Right lobe of liver (tissue), 6 donors: Measurements from ENCODE around the gene HIKESHI. TPM values are rescaled to one million over a fixed set of nuclear protein-coding genes. Genes with fewer than 3 reads are reported as not detected.

Experiments used
- ATAC-seq, 4 donors: fragments of 200-7000 bp; cut with Tn5 transposase; one replicate each; pipeline ENCODE4 v1.9.1; 2020; ENCODE audit warnings: mild to moderate bottlenecking in 4 of 4, moderate library complexity in 4 of 4
- DNase-seq, 3 donors: peaks; one replicate each; pipeline ENCODE4 v3.0.0-alpha.2; 2020
- H3K27ac ChIP-seq, 3 donors: fragments of 200-600 bp; one replicate each; pipeline ENCODE4 v1.8.0; 2022
- H3K27me3 ChIP-seq, 2 donors: fragments of 200-600 bp; one replicate each; pipeline ENCODE4 v1.8.0; 2022
- H3K36me3 ChIP-seq, 4 donors: fragments of 200-600 bp; sonication (generic) in 1 of 4; one replicate each; pipeline versions ENCODE4 v1.5.1 to v1.8.0; 2017 to 2022; ENCODE audit warnings: control low read depth in 1 of 4
- H3K4me1 ChIP-seq, 4 donors: fragments of 200-600 bp; sonication (generic) in 1 of 4; one replicate each; pipeline versions ENCODE4 v1.5.1 to v1.8.0; 2017 to 2022; ENCODE audit warnings: control low read depth in 1 of 4
- H3K4me3 ChIP-seq, 3 donors: fragments of 200-600 bp; one replicate each; pipeline ENCODE4 v1.8.0; 2022
- H3K9me3 ChIP-seq, 4 donors: fragments of 200-600 bp; sonication (generic) in 1 of 4; one replicate each; pipeline versions ENCODE4 v1.5.1 to v1.8.0; 2017 to 2022; ENCODE audit warnings: control low read depth in 1 of 4
- POLR2A ChIP-seq: fragments of 450-650 bp; IDR thresholded peaks from one replicate; pipeline ENCODE4 v1.6.1; 2017; ENCODE audit warnings: antibody characterized with exemption, mild to moderate bottlenecking
- WGBS: methylation state at CpG from one replicate; pipeline ENCODE4 v1.1.6; 2018; ENCODE audit warnings: low coverage, low lambda C conversion rate; ENCODE audit not compliant: insufficient coverage; ENCODE audit errors: missing lambda C conversion rate; 5-methylcytosine and 5-hydroxymethylcytosine counted together
- intact Hi-C, 2 donors: fragments of 100-400 bp; cut with DNase I; formaldehyde crosslinking; loops; one replicate each; pipeline versions ENCODE4 v1.11.2 to v1.14.1; 2022
- total RNA-seq, 6 experiments: library from RNA; depleted of rRNA in 2 of 6; stranded (reverse); fragments of >200 nt in 2 of 6; fragmentation: NEBNext Ultra II Directional in 3 of 6; extraction: Animal tissue kit (Norgen Biotek cat#: 25700) in 3 of 6; gene quantifications; one replicate each; pipeline versions ENCODE4 v1.1.0 to v1.2.4, GENCODE V29; 2016 to 2023
- TF ChIP-seq, protein P1 (sequence below), 4 donors: fragments of 200-600 bp in 3 of 4; fragments of 450-650 bp in 1 of 4; IDR thresholded peaks; one replicate each; pipeline versions ENCODE4 v1.5.1 to v1.8.0; 2016 to 2022; ENCODE audit warnings: antibody characterized with exemption in 4 of 4, mild to moderate bottlenecking in 2 of 4
- donor health status: DM: no; HTN: yes; CAD: no.
- donor health status: DM: no; HTN: no; CAD: no.
- donor health status: DM: no; HTN: no; CAD: no.
- donor health status: DM: no; HTN: yes; CAD: no.
- donor health status: DM: no; HTN: yes; CAD: no.

HIKESHI gene
- total RNA-seq, 6 experiments from 2014 or later: 10.1 to 17.0 (median 14.2) TPM

DNA sequence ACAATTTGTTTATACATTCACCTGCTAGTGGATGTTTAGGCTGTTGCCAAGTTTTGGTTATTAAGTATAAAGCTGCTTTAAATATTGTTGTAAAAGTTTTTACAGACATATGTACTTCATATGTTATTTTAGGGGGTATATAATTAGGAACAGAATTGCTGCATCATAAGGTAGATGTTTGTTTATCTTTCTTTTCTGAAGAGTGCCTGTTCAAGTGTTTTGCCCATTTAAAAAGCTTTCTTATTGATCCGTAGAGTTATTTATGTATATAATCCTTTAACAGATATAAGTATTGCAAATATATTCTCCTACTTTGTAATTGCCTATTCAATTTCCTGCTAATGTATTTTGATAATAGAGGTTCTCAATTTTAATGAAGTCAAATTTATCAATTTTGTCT is 61.4 kb downstream of the HIKESHI start:
- H3K4me1 ChIP-seq: no peaks in the 10 kb centered on the region
- DNase-seq: no peak
- H3K27ac ChIP-seq: no peak overlapping the region

DNA sequence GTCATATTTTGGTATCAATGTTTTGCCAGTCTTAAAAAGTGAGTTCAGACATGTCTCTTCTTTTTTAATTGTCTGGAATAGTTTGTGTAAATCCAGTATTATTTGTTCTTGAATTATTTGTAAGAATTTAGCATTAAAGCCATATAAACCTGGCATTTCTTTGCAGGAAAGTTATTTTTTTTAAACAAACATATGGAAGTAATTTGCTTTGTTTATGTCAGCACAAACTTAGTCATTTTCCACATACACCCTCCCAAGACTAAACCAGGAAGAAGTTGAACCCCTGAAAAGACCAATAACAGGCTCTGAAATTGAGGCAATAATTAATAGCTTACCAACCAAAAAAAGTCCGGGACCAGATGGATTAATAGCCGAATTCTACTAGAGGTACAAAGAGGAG is 63.5 kb downstream of the HIKESHI start:
- no peak for ATAC-seq
- peaks cover 0 to 4% (median 0%) of the 10 kb centered on the region in 4 donors for H3K9me3 ChIP-seq
- no peak overlapping the region for H3K4me3 ChIP-seq
- H3K36me3 ChIP-seq: no peaks in the 10 kb centered on the region
- intact Hi-C loops: no loop called here
- DNase-seq: no peak
- H3K4me1 ChIP-seq: no peaks in the 10 kb centered on the region
- 91% methylated on average over 2 of the region's 2 CpGs for WGBS
- H3K27me3 ChIP-seq: no peaks in the 10 kb centered on the region
- no peak overlapping the region for H3K27ac ChIP-seq
- TF ChIP-seq, protein P1, sequence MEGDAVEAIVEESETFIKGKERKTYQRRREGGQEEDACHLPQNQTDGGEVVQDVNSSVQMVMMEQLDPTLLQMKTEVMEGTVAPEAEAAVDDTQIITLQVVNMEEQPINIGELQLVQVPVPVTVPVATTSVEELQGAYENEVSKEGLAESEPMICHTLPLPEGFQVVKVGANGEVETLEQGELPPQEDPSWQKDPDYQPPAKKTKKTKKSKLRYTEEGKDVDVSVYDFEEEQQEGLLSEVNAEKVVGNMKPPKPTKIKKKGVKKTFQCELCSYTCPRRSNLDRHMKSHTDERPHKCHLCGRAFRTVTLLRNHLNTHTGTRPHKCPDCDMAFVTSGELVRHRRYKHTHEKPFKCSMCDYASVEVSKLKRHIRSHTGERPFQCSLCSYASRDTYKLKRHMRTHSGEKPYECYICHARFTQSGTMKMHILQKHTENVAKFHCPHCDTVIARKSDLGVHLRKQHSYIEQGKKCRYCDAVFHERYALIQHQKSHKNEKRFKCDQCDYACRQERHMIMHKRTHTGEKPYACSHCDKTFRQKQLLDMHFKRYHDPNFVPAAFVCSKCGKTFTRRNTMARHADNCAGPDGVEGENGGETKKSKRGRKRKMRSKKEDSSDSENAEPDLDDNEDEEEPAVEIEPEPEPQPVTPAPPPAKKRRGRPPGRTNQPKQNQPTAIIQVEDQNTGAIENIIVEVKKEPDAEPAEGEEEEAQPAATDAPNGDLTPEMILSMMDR (IDR thresholded peaks at IDR 0.05): no peak
- TF ChIP-seq POLR2A: no peak

More for the DNA sequence above, 61.4 kb downstream of the HIKESHI start:
- no peak for ATAC-seq
- TF ChIP-seq POLR2A: no peak
- TF ChIP-seq, protein P1 (IDR thresholded peaks at IDR 0.05): no peak
- Histone ChIP-seq H3K4me3 (no peak overlapping the region), H3K9me3 (peaks cover 0 to 4% (median 0%) of the 10 kb centered on the region in 4 donors), H3K27me3 (no peaks in the 10 kb centered on the region), H3K36me3 (no peaks in the 10 kb centered on the region)
- intact Hi-C loops: no loop called here
- 71% methylated on average over 1 of the region's 1 CpG for WGBS

DNA sequence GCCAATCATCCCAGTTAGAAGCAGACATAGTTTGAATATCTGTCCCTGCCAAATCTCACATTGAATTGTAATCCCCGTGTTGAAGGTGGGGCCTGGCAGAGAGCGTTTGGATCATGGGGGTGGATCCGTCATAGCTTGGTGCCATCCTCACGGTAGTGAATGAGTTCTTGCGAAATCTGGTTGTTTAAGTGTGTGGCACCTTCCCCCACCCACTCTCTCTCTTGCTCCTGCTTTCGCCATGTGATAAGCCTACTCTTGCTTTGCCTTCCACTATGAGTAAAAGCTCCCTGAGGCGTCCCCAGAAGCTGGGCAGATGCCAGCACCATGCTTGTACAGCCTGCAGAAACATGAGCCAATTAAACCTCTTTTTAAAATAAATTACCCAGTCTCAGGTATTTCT is 67.6 kb downstream of the HIKESHI start:
- intact Hi-C loops: no loop called here
- no peak for TF ChIP-seq POLR2A
- TF ChIP-seq, protein P1 (IDR thresholded peaks at IDR 0.05): no peak
- WGBS: 74% methylated on average over 7 of the region's 7 CpGs

DNA sequence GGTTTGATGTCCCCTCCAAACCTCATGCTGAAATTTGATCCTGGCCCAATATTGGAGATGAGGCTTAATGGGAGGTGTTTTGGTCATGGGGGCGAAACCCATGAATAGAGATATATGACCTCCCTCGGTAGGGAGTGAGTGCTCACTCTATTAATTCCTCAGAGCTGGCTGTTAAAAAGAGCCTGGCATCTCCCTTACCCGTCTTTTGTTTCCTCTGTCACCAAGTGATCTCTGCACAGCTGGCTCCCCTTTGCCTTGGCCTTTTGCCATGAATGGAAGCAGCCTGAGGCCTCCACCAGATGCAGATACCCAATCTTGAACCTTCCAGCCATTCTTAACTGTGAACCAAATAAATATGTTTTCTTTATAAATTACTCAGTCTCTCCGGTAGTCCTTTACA is 68.1 kb downstream of the HIKESHI start:
- no peak for TF ChIP-seq POLR2A
- TF ChIP-seq, protein P1 (IDR thresholded peaks at IDR 0.05): no peak
- H3K27me3 ChIP-seq: no peaks in the 10 kb centered on the region
- intact Hi-C loops: no loop called here
- DNase-seq (no peak), ATAC-seq (no peak)
- H3K36me3 ChIP-seq: no peaks in the 10 kb centered on the region
- no peak overlapping the region for H3K27ac ChIP-seq
- no peak overlapping the region for H3K4me3 ChIP-seq
- H3K9me3 ChIP-seq: no peaks in the 10 kb centered on the region
- WGBS: 76% methylated on average over 3 of the region's 4 CpGs
- peaks cover 0 to 4% (median 0%) of the 10 kb centered on the region in 4 donors for H3K4me1 ChIP-seq

More for the DNA sequence above, 67.6 kb downstream of the HIKESHI start:
- ATAC-seq (no peak), DNase-seq (no peak)
- Histone ChIP-seq H3K27me3 (no peaks in the 10 kb centered on the region), H3K9me3 (no peaks in the 10 kb centered on the region), H3K4me1 (peaks cover 0 to 3% (median 0%) of the 10 kb centered on the region in 4 donors), H3K36me3 (no peaks in the 10 kb centered on the region), H3K4me3 (no peak overlapping the region), H3K27ac (no peak overlapping the region)
